NCI-H187 treated with DMSO at 0.1 percent for 48 hours (cell line): ENCODE measurements around the gene TNFAIP8L3.

Source experiments
- DNase-seq: peaks from one replicate; lab custom pipeline; 2025; lab: John Stamatoyannopoulos, UW

TNFAIP8L3 gene

GRCh38 chr15:51089699-51090453 lies 4.8 kb downstream of the TNFAIP8L3 start:
- no peak for DNase-seq

DNA sequence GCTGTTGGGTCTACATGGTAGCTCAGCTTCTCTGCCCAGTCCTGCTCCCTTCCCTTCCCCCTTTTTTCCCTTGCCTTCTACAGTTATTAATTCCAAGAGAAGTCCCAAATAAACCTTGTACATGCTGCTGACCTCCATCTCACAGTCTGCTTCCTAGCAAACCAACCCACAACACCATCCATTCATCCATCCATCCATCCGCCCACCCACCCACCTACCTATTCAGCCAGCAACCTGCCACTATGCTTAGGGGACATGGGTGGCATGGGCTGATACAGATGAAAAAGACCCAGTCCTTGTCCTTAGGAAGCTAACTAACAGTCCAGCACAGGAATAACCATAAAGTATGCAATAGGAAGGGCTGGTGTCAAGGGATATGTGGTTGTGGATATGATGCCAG lies 5.7 kb downstream of the TNFAIP8L3 start:
- DNase-seq, result no peak

- no peak for DNase-seq
Observed at GRCh38 chr15:51088585-51088984, 6.1 kb downstream of the TNFAIP8L3 start.

DNA sequence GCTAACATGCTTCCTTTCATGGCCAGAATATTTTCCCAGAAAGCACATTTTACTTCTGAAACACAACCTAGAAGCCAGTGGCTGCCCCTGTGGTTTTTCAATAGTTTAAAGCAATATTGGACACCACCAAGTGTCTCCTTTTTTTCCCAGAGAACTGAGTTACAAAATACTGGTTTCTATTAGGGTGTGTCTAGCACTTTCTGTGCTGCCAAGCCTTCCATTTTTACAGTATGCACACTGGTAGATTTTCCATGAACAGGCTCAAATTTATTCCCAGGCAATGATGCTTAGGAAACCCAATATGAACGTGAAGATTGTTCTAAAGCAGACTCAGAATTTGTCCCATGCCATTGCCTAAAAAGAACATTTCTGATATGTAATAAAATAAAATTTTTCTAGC lies 7.2 kb downstream of the TNFAIP8L3 start:
- no peak for DNase-seq

DNA sequence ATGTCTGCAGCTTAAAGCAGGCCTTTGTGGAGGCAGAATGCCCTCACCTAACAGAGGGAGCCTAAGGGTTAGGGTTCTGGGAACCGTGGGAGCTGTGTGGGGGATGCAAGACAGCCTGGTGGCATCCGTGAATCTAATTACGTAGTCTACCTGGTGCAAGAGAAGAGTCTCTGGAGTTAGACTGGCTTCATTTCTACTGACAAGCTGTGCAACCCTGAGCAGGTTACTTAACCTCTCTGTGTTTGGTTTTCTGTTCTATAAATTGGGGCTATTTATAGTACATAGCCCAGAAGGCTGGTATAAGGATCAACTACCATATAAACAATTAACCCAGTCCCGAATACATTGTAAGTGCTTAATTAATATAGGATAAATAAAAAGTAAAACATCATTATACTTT lies 8.3 kb downstream of the TNFAIP8L3 start:
- DNase-seq, result no peak

GRCh38 chr15:51085764-51086163 lies 8.9 kb downstream of the TNFAIP8L3 start:
- no peak for DNase-seq

DNA sequence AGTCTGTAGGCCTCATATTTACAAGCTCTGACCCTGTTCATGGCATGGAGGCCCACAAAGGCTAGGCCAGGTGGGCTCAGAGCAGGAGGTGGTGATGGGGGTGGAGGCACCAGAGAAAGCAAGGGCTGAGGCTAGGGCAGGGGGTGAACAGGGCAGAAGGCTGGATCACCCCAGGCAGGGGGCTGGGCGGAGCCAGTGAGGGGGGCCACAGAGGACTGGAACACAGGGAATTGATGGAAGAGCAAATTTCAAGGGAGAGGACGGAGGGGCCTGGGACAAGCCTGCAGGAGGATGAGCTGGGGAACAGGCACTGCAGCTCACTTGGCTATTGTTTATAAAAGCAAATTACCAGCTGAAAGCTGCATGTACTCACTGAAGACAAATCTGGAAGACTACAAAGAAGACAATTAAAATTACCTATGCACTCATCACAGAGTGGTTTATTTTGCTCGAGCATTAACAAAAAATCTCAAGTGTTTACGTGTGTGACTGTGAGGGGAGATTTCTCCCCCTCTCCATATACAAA lies 11.0 kb downstream of the TNFAIP8L3 start:
- DNase-seq, result no peak

GRCh38 chr15:51082246-51082645 lies 12.5 kb downstream of the TNFAIP8L3 start:
- DNase-seq, result no peak

DNA sequence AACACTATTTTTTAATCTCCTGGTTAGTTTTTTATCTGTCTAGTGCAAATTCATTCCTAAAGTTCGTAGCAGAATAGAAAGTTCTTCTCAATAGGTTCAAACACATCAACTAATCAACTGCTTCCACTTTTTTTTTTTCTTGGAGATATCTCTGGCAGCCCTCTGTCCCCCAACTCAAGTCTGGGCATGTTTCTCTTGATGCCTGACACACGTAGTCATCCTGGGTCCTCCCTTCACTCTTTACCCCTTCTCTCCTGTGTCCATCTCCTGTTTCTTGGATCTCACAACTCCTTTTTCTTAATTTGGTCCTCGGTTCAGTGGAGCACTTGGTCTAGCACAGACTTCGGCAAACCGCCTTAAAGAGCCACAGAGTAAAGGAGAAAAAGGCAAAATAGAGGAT lies 14.4 kb downstream of the TNFAIP8L3 start:
- no peak for DNase-seq

DNA sequence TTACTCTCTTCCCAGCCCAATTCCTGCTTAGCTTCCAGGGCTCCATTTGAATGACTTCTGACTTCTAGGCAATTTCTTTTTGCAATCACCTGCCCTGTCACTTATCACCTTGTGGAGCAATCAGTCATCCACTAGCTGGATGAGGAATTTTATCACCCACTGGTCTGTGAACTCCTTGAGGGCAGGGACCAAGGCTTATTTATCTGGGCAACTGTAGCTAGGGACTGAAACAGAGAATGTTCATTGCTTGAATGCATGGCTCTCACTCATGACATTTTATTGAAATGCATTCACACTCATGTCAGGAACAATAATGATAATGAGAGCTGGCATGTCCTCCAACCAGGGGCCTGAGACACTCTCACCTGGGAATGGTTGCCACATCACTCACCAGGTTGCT lies 15.5 kb downstream of the TNFAIP8L3 start:
- DNase-seq, result no peak

DNA sequence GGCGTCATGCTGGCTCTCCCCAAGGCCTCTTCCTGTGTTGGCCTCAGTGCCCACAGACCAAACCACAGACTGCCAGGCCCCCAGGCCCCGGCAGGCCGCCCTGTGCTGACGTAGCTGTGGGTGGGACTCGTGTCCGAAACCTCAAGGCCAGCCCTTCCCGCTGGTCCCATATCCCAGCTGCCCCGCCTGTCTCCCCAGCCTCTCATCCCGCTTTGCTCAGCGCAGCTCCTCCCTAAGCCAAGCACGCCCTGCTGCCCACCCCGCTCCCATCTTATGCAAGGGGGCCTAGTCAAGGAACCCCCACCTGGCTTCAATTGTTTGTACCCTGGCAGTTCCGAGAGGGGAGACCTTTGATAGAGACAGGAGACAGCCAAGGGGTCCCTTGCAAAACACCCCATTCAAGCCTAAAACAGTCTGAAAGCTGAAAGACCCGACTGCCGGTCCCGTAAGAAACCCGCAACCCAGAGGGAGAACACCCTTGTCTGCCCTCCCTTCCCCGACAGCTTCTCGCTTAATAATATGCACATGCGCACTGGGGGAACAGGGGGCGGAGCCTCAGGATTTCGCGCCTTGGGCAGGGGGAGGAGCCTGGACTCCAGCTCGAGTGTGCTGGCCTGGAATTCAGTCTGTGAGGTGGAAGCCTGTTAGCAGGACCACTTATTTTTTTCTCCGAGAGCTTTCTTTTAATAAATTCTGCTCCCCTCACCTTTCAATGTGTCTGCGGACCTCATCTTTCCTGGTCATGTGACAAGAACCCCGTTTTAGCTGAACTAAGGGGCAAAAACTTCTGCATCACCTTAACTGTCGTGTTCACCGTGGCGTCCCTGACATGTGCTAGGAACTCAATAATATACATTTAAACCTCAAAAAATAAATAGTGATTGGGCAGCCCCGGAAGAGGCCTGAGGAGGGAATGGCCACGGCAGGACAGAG lies 17.2 kb downstream of the TNFAIP8L3 start:
- no peak for DNase-seq

GRCh38 chr15:51076524-51077220 lies 18.0 kb downstream of the TNFAIP8L3 start:
- no peak for DNase-seq

- DNase-seq, result no peak
Observed at GRCh38 chr15:51075826-51076523, 18.7 kb downstream of the TNFAIP8L3 start.

- DNase-seq, result no peak
Observed at GRCh38 chr15:51075364-51075763, 19.3 kb downstream of the TNFAIP8L3 start.

DNA sequence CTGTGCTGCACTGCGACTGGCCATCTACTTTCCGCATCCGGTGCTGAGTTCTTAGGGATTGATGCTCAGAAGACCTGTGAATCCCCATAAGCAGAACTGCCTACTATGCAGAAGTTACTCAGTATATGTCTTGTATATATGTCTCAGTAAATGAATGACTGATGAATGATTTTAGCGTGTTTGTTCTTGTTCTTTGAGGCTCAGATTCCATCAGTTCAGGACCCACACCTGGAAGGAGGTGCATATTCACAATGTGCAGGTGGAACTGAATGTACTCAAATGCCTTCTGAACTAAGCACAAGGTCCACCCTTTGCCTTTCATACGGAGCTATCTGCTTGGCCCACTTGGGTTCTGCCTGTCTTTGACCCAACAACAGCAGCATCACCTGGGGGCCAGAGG lies 19.8 kb downstream of the TNFAIP8L3 start:
- DNase-seq, result no peak

GRCh38 chr15:51071578-51071977 lies 23.1 kb downstream of the TNFAIP8L3 start:
- DNase-seq, result no peak

GRCh38 chr15:51069983-51070382 lies 24.7 kb downstream of the TNFAIP8L3 start:
- DNase-seq, result no peak

DNA sequence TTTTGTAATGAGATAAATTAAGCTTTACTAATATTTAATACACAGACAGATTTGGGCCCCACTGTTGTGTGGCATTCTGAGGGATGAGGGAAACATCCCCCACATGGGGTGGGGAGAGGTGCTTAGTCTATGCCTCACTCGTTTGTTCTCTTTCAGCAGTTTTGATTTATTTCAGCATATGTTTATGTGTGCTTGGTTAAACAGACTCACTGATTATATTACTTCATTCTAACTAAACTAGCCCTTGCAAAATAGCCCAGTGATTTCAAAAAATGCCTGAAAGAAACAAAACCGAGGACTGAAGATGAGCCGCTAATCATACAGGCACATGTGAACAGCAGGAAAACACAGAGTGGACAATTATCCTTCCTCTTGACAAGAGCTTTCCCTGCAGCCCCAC lies 27.2 kb downstream of the TNFAIP8L3 start:
- no peak for DNase-seq

GRCh38 chr15:51065781-51066180 lies 28.9 kb downstream of the TNFAIP8L3 start:
- no peak for DNase-seq

- DNase-seq, result no peak
Observed at GRCh38 chr15:51065261-51065660, 29.4 kb downstream of the TNFAIP8L3 start.

DNA sequence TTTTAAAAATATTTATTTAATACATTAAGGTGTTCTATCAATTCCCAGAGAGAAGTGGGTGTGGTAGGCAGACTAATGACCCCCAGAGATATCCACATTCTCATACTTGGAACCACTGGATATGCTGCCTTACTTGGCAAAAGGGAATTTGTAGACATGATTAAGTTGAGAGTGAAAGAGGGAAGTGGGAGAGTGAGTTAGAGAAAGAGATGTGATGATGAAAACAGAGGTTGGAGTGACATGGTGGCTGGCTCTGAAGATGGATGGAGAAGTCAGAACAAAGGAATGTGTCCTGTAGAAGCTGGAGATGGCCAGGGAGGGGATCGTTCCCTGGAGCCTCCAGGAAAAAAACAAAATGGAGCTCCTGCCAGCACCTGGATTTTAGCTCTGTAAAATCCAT lies 32.0 kb downstream of the TNFAIP8L3 start:
- DNase-seq, result no peak
